Stimulated activated CD4-positive, alpha-beta T cell treated with anti-CD3 and anti-CD28 coated beads, Interleukin-2, amount 100 ng/mL, for 4 hours (primary cell): Measurements from ENCODE around the gene C4BPA.

Source experiments
- DNase-seq: peaks from one replicate; pipeline ENCODE4 v3.0.0-alpha.2; 2020; ENCODE audit warnings: low read depth

Gene C4BPA

DNA sequence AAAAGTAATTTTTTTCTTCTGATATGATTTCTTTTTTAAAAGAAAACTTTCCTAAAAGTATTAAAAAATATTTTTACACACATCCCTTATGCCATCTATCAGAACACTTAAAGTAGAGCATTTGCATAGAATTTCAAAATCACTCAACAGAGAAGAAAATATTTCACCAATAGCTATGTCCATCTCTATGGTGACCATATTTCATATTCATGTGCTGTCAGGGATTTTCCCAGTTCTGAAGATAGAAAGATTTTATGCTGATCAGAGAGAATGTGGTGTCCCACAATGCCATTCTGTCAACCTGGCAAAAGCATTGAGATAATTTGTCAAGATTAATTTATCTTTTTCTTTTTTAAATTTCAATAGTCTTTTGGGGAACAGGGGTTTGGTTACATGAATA lies 87.0 kb downstream of the C4BPA start:
- DNase-seq, result no peak

- no peak for DNase-seq
These were observed 87.7 kb downstream of the C4BPA start for GRCh38 chr1:207191776-207192175.

- DNase-seq, result no peak
These were observed 90.2 kb downstream of the C4BPA start for GRCh38 chr1:207194197-207194596.
